H7 (cell line): Measurements from ENCODE around the gene TSPAN32. TPM values are rescaled to one million over a fixed set of nuclear protein-coding genes. Genes with fewer than 3 reads are reported as not detected.
"Not testable (repeated sequence)": the region's sequence is repeated elsewhere in the genome, so short reads cannot be mapped to it uniquely, and the experiment has no call there.

Experiments
- DNase-seq: peaks from one replicate; pipeline ENCODE4 v3.0.0; 2012
- H3K27me3 ChIP-seq: 2 replicates; pipeline ENCODE4 v1.6.0; 2011; ENCODE audit warnings: mild to moderate bottlenecking, low read length; ENCODE audit not compliant: control insufficient read depth, insufficient read depth
- H3K36me3 ChIP-seq: replicated peaks from 2 replicates; pipeline ENCODE4 v1.5.1; 2011; ENCODE audit warnings: low read length; ENCODE audit not compliant: control insufficient read depth, insufficient read depth
- H3K4me3 ChIP-seq: 2 replicates; pipeline ENCODE4 v1.5.1; 2011; ENCODE audit warnings: low read depth, mild to moderate bottlenecking, control low read depth, low read length, moderate library complexity; ENCODE audit not compliant: insufficient read depth
- total RNA-seq: library from RNA; depleted of rRNA; stranded (reverse); fragments of >200 nt; shearing (Covaris generic); gene quantifications from 2 replicates; pipeline ENCODE4 v1.2.3, GENCODE V29; 2014

TSPAN32 gene
- total RNA-seq, 1 experiment from 2014 or later, result not detected

- H3K4me3 ChIP-seq, H3K36me3 ChIP-seq, DNase-seq, H3K27me3 ChIP-seq: not testable (repeated sequence)
Observed at GRCh38 chr11:2338760-2339159, 36.9 kb downstream of the TSPAN32 start.

- no peak for DNase-seq
- Histone ChIP-seq H3K4me3 (no peak overlapping the region), H3K27me3 (peaks cover 2% of the 10 kb centered on the region; the same call in 1 of the 2 replicates), H3K36me3 (no peaks in the 10 kb centered on the region)
Observed at GRCh38 chr11:2342557-2342956, 40.7 kb downstream of the TSPAN32 start.

GRCh38 chr11:2342981-2343380 lies 41.2 kb downstream of the TSPAN32 start:
- no peak overlapping the region for H3K4me3 ChIP-seq
- H3K36me3 ChIP-seq, result no peaks in the 10 kb centered on the region
- DNase-seq, result no peak
- peaks cover 2% of the 10 kb centered on the region; the same call in 1 of the 2 replicates for H3K27me3 ChIP-seq

DNA sequence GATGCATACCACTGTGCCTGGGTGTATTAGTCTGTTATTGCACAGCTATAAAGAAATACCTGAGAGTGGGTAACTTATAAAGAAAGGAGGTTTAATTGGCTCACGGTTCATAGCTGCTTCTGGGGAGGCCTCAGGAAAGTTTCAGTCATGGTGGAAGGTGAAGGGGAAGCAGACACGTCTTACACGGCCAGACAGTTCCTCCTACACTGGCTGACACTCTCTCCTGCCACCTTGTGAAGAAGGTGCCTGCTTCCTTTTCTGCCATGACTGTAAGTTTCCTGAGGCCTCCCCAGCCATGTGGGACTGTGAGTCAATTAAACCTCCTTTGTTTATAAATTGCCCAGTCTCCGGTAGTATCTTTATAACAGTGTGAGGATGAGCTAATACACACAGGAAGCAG lies 41.7 kb downstream of the TSPAN32 start:
- no peak for DNase-seq
- Histone ChIP-seq H3K27me3 (peaks cover 2% of the 10 kb centered on the region; the same call in 1 of the 2 replicates), H3K4me3 (no peak overlapping the region), H3K36me3 (no peaks in the 10 kb centered on the region)

DNA sequence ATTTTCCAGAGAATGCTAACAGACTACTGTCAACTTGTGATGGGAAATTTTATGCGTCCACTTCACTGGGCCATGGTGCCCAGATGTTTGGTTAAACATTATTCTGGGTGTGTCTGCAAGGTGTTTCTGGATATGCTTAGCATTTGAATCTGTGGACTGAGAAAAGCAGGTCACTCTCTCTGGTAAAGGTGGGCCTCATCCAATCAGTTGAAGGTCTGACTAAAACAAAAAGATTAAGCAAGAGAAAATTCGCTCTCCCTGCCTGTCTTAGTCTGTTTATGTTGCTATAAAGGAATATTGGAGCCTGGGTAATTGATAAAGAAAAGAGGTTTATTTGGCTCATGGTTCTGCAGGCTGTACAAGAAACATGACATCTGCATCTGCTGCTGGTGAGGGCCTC lies 43.2 kb downstream of the TSPAN32 start:
- Histone ChIP-seq H3K27me3 (peaks cover 2% of the 10 kb centered on the region; the same call in 1 of the 2 replicates), H3K36me3 (no peaks in the 10 kb centered on the region), H3K4me3 (no peak overlapping the region)
- DNase-seq, result no peak

DNA sequence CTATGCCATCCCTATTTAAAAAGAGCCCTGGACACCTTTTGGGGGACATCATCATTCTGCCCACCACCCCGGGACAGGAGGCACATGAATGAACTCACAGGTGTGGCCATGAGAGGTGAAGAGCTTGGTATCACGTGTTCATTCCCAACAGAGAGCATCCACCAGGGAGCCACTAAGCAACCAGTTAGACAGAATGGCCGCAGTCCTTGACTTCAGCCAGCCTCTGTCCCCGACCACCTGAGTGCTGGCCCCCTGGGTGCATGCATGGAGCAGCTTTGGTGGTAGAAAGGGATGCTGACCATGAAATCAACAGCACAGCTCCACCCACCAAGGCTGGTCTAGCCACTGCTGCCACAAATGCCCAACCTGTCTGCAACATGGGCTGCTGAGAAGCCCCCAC lies 44.2 kb downstream of the TSPAN32 start:
- Histone ChIP-seq H3K36me3 (no peaks in the 10 kb centered on the region), H3K4me3 (no peak overlapping the region), H3K27me3 (peaks cover under 1% of the 10 kb centered on the region; the same call in 1 of the 2 replicates)
- DNase-seq, result no peak

DNA sequence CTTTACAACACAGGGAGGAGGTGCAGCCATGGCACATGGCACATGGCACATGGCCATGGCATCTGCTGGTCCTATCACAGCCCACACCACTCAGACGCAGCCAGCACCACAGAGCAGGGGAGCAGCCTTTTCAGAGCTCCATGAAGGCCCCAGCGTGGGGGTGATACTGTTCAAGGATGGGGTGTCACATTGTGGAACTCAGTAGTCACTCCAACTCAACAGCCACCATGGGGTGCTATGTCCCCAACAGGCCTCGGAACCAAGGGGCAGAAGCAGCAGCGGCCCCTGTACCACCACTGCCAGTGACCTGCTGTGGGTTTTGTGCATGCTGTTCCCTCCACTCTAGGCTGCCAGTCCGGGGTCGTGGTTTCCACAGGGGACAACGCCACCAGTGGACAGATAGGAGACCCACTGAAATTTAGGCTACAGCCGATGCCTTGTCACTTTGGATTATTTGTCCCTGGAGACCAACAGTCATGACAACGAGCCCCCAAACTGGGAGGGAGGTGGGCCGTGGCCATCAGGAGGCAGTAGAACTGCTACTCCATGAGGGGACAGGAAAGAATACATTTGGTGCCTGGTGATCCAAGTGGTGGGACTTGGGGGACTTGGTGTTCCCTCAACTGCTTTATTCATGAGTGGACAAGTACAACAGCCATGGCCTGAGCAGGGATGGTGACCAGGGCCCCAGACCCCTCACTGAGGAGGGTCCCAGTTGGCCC lies 44.9 kb downstream of the TSPAN32 start:
- H3K36me3 ChIP-seq, result no peaks in the 10 kb centered on the region
- no peaks in the 10 kb centered on the region for H3K27me3 ChIP-seq
- no peak overlapping the region for H3K4me3 ChIP-seq
- DNase-seq, result no peak

GRCh38 chr11:2347308-2347830 lies 45.6 kb downstream of the TSPAN32 start:
- DNase-seq, result no peak
- no peak overlapping the region for H3K4me3 ChIP-seq
- H3K27me3 ChIP-seq, result no peaks in the 10 kb centered on the region
- no peaks in the 10 kb centered on the region for H3K36me3 ChIP-seq

DNA sequence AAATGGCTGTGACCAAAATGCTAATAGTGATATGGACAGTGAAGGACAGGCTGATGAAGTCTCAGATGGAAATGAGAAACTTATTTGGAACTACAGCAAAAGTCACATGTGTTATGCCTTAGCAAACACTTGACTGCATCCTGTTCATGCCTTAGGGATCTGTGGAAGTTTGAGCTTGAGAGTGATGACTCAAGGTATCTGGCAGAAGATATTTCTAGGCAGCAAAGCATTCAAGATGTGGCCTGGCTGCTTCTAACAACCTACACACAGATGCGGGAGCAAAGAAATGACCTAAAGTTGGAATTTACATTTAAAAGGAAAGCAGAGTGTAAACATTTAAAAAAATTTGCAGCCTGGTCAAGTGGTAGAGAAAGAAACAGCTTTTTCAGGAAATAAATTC lies 47.2 kb downstream of the TSPAN32 start:
- no peak for DNase-seq
- H3K27me3 ChIP-seq, result no peaks in the 10 kb centered on the region
- no peak overlapping the region for H3K4me3 ChIP-seq
- H3K36me3 ChIP-seq, result no peaks in the 10 kb centered on the region

GRCh38 chr11:2351701-2352100 lies 49.9 kb downstream of the TSPAN32 start:
- no peaks in the 10 kb centered on the region for H3K27me3 ChIP-seq
- no peaks in the 10 kb centered on the region for H3K36me3 ChIP-seq
- H3K4me3 ChIP-seq, result no peak overlapping the region
- DNase-seq, result no peak

DNA sequence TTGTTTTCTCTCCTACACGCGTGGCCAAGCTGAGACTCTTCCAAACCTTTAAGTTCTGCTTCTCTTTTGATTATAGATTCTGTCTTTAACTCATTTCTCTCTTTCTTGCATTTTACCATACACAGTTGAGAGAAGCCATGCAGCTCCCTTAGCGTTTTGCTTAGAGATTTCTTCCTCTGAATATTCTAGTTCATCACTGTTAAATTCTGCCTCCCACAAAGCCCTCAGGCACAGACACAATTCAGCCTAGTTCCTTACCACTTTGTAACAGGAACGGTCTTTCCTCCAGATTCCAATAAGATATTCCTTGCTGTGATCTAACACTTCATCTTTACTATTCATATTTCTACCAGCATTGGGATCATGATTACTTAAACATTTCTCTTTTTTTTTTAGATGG lies 50.6 kb downstream of the TSPAN32 start:
- no peaks in the 10 kb centered on the region for H3K36me3 ChIP-seq
- H3K4me3 ChIP-seq, result no peak overlapping the region
- DNase-seq, result no peak
- H3K27me3 ChIP-seq, result no peaks in the 10 kb centered on the region

DNA sequence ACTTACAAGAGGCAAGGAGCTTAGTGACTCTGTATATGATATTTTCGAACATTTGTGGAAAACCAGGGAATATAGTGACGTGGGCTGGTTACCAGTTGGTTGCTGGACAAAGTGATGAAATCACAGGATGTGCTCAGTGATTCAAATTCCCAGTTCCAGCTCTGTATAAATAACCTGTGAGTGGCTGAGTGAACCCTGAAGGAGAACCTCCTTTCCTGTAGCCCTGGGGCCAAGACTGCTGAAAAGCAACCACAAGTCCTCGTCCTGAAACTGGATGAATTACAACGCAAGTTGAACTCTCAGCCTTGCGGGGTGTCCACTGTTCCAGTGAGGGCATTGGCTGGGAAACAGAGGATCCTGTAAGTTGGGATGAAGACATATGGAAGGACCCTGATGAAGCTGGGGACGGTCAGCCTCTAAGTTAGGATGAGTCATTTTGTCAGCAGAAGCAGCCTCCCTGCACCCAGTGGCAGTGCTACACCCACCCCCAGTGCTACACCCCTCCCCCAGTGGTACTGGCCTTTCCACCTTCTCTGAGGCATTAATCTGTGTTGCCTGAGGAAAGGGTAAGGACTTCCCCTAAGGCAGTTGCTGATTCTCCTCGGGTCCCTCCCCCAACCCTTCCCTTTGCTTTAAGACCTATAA lies 53.3 kb downstream of the TSPAN32 start:
- no peaks in the 10 kb centered on the region for H3K36me3 ChIP-seq
- DNase-seq, result no peak
- no peak overlapping the region for H3K4me3 ChIP-seq
- no peaks in the 10 kb centered on the region for H3K27me3 ChIP-seq

DNA sequence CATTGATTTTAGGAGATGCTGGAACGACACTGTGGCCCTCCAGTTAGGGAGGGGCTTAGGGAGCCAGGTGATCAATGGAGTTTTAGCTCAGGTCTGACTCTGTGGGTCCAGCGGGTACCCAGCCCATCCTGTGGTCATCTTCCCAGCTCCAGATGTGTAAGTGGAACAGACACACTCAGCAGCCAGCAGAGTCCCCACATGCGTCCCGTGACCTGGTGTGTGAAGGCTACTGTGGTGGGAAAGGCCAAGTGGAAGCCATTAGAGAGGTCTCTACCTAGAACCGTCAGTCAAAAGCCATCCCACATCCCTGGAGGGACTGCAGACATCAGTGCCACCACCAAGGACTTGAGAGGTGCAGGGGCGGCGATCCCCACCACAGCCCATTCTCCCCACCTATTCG lies 55.4 kb downstream of the TSPAN32 start:
- H3K27me3 ChIP-seq, result no peaks in the 10 kb centered on the region
- DNase-seq, result no peak
- no peak overlapping the region for H3K4me3 ChIP-seq
- no peaks in the 10 kb centered on the region for H3K36me3 ChIP-seq

GRCh38 chr11:2357651-2358050 lies 55.8 kb downstream of the TSPAN32 start:
- not testable (repeated sequence) for H3K27me3 ChIP-seq, DNase-seq, H3K36me3 ChIP-seq, H3K4me3 ChIP-seq

GRCh38 chr11:2358754-2359442 lies 57.1 kb downstream of the TSPAN32 start:
- Histone ChIP-seq H3K36me3 (no peaks in the 10 kb centered on the region), H3K4me3 (no peak overlapping the region), H3K27me3 (no peaks in the 10 kb centered on the region)
- DNase-seq, result no peak
